SK-N-SH treated with all-trans-retinoic acid at 6 μM for 48 hours (cell line): ENCODE data around the gene HSPA12A.

Experiments
- ARNTL ChIP-seq: fragments of 450-650 bp; formaldehyde crosslinking; IDR thresholded peaks from 2 replicates; pipeline ENCODE4 v1.5.0; 2020; ENCODE audit warnings: low read depth, mild to moderate bottlenecking, moderate library complexity, borderline replicate concordance
- CREB5 ChIP-seq: fragments of 250-450 bp; sonication (Bioruptor Pico); IDR thresholded peaks from 2 replicates; pipeline ENCODE4 v1.5.1; 2020; ENCODE audit warnings: low read depth, mild to moderate bottlenecking, moderate library complexity
- GLIS3 ChIP-seq: fragments of 250-450 bp; sonication (Bioruptor Pico); IDR thresholded peaks from 2 replicates; pipeline ENCODE4 v1.5.0; 2020; ENCODE audit warnings: mild to moderate bottlenecking, moderate library complexity
- OSR1 ChIP-seq: fragments of 250-450 bp; sonication (Bioruptor Pico); IDR thresholded peaks from 2 replicates; pipeline ENCODE4 v1.8.0; 2022; ENCODE audit warnings: moderate library complexity, mild to moderate bottlenecking, inconsistent platforms
- PATZ1 ChIP-seq: fragments of 250-450 bp; sonication (Bioruptor Pico); IDR thresholded peaks from 2 replicates; pipeline ENCODE4 v1.8.0; 2020; ENCODE audit warnings: mild to moderate bottlenecking, moderate library complexity, borderline replicate concordance
- POU6F1 ChIP-seq: fragments of 250-450 bp; sonication (Bioruptor Pico); IDR thresholded peaks from 2 replicates; pipeline ENCODE4 v1.8.0; 2021; ENCODE audit warnings: low read depth, mild to moderate bottlenecking, moderate library complexity, borderline replicate concordance
- TCF4 ChIP-seq: fragments of 250-450 bp; sonication (Bioruptor Pico); IDR thresholded peaks from 2 replicates; pipeline ENCODE4 v1.8.0; 2021; ENCODE audit warnings: mild to moderate bottlenecking, moderate library complexity, borderline replicate concordance

GRCh38 chr10:116689744-116690143 lies 52.6 kb downstream of the HSPA12A start:
- TF ChIP-seq OSR1 (CRISPR knock-in tag) (no peak), PATZ1 (no peak), GLIS3 (CRISPR knock-in tag) (no peak), ARNTL (CRISPR knock-in tag) (no peak), POU6F1 (no peak), TCF4 (no peak), CREB5 (no peak)
